Ishikawa (cell line): ENCODE data around the gene CUBN.

Experiments used
- CEBPB ChIP-seq: IDR thresholded peaks from 2 replicates; pipeline ENCODE4 v1.6.1; 2012
- EP300 ChIP-seq: IDR thresholded peaks from 2 replicates; pipeline ENCODE4 v1.6.1; 2012; ENCODE audit warnings: borderline replicate concordance
- TAF1 ChIP-seq: IDR thresholded peaks from 2 replicates; pipeline ENCODE4 v1.6.1; 2012; ENCODE audit warnings: low read depth, mild to moderate bottlenecking
- TF ChIP-seq, protein P1 (sequence below): IDR thresholded peaks from 2 replicates; pipeline ENCODE4 v1.6.1; 2012; ENCODE audit warnings: low read depth, mild to moderate bottlenecking

DNA sequence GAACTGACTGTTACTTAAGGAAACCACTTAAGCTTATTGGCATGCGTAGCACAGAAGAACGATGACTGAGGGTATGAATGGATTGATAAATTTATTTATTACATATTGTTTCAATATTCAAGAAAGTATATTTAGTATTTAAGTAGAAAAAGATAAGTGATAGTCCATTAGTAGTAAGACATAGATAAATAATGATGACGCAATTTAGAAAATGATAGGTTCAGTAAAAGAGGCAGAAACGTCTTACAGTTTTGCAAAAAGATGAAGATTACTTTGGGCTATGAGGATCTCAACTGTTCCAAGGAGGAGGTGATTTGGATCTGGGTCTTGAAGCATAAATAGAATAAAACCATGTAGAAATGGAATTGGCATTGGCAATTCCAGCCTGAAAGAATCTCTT, 275.8 kb downstream of the CUBN start:
- TF ChIP-seq EP300: no peak
- TF ChIP-seq CEBPB: no peak
- TF ChIP-seq TAF1: no peak
- TF ChIP-seq, protein P1, sequence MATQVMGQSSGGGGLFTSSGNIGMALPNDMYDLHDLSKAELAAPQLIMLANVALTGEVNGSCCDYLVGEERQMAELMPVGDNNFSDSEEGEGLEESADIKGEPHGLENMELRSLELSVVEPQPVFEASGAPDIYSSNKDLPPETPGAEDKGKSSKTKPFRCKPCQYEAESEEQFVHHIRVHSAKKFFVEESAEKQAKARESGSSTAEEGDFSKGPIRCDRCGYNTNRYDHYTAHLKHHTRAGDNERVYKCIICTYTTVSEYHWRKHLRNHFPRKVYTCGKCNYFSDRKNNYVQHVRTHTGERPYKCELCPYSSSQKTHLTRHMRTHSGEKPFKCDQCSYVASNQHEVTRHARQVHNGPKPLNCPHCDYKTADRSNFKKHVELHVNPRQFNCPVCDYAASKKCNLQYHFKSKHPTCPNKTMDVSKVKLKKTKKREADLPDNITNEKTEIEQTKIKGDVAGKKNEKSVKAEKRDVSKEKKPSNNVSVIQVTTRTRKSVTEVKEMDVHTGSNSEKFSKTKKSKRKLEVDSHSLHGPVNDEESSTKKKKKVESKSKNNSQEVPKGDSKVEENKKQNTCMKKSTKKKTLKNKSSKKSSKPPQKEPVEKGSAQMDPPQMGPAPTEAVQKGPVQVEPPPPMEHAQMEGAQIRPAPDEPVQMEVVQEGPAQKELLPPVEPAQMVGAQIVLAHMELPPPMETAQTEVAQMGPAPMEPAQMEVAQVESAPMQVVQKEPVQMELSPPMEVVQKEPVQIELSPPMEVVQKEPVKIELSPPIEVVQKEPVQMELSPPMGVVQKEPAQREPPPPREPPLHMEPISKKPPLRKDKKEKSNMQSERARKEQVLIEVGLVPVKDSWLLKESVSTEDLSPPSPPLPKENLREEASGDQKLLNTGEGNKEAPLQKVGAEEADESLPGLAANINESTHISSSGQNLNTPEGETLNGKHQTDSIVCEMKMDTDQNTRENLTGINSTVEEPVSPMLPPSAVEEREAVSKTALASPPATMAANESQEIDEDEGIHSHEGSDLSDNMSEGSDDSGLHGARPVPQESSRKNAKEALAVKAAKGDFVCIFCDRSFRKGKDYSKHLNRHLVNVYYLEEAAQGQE: no peak
